GM18517 (cell line): Measurements from ENCODE around the gene RAG2.
"Not testable (repeated sequence)": the region's sequence is repeated elsewhere in the genome, so short reads cannot be mapped to it uniquely, and the experiment has no call there.

Source experiments
- ATAC-seq: cut with Tn5 transposase; IDR thresholded peaks from one replicate; pipeline ENCODE4 v1.9.1; 2021; ENCODE audit warnings: mild to moderate bottlenecking, moderate library complexity; ENCODE audit not compliant: unreplicated experiment

Gene RAG2

GRCh38 chr11:36557390-36557789 lies 40.6 kb downstream of the RAG2 start:
- ATAC-seq, result not testable (repeated sequence)

DNA sequence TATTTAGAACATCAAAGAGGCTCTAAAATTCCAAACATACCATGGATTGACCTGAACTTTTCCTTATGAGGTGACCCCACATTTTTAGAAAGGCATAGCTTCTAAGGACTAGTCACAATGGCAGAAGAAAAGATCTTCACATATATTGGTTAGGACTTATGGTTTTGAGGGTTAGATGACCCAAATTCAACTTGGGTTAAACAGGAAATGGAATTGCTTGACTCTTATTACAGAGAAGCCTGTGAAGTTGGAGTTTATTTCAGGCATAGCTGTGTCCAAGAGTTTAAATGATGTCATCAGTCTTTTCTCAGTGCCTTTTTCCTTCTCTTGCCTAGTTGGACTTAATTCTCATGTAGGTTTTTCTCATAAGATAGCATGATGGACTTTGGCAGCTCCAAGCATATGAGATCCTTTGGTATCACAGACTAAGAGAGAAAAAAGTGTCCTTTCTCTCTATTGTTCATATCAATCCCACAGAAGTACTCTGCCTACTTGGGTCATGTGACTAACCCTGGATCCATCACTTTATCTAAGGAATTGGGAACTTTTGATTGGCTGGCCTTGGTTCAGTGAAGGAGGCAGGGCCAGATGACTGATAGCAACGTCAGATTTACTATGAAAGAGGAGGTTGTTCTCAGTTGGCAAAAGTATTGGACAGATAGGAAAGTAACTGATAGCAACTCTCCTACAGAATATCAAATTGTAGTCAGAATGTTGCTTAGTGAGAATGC lies 47.5 kb downstream of the RAG2 start:
- no peak for ATAC-seq
